HepG2 (cell line): ENCODE results near the gene C1QBP. TPM values are rescaled to one million over a fixed set of nuclear protein-coding genes. Genes with fewer than 3 reads are reported as not detected.

Experiments
- CBX5 ChIP-seq: sonication (generic); formaldehyde crosslinking; IDR thresholded peaks from 2 replicates; pipeline ENCODE4 v1.4.0; 2020; ENCODE audit warnings: missing genetic modification reagents, borderline replicate concordance
- HES4 ChIP-seq: sonication (generic); formaldehyde crosslinking; IDR thresholded peaks from 2 replicates; pipeline ENCODE4 v1.9.0; 2021; ENCODE audit warnings: mild to moderate bottlenecking, missing genetic modification reagents, borderline replicate concordance
- MEIS2 ChIP-seq: sonication (generic); formaldehyde crosslinking; IDR thresholded peaks from 2 replicates; pipeline ENCODE4 v1.9.0; 2021; ENCODE audit warnings: mild to moderate bottlenecking, missing genetic modification reagents
- NFE2 ChIP-seq: sonication (generic); formaldehyde crosslinking; IDR thresholded peaks from 2 replicates; pipeline ENCODE4 v1.4.0; 2020; ENCODE audit warnings: missing genetic modification reagents
- PAX8 ChIP-seq: sonication (generic); formaldehyde crosslinking; IDR thresholded peaks from 2 replicates; pipeline ENCODE4 v1.8.0; 2022; ENCODE audit warnings: mild to moderate bottlenecking, missing genetic modification reagents, borderline replicate concordance
- RXRA ChIP-seq: sonication (generic); formaldehyde crosslinking; IDR thresholded peaks from 2 replicates; pipeline ENCODE4 v1.5.1; 2020; ENCODE audit warnings: missing genetic modification reagents
- U2AF1 ChIP-seq: fragments of 200-400 bp; formaldehyde crosslinking; optimal IDR thresholded peaks from 2 replicates; pipeline ENCODE3; 2017; ENCODE audit warnings: mild to moderate bottlenecking, low read depth, low read length
- ZBTB21 ChIP-seq: sonication (generic); formaldehyde crosslinking; IDR thresholded peaks from 2 replicates; pipeline ENCODE4 v1.4.0; 2020; ENCODE audit warnings: missing genetic modification reagents
- ZNF234 ChIP-seq: sonication (generic); formaldehyde crosslinking; conservative IDR thresholded peaks from 2 replicates; pipeline ENCODE4 v1.5.1; 2020; ENCODE audit warnings: mild to moderate bottlenecking, missing genetic modification reagents
- ZNF556 ChIP-seq: sonication (generic); formaldehyde crosslinking; IDR thresholded peaks from 2 replicates; pipeline ENCODE4 v1.4.0; 2020; ENCODE audit warnings: mild to moderate bottlenecking, missing genetic modification reagents, borderline replicate concordance
- ZNF792 ChIP-seq: IDR thresholded peaks from 2 replicates; pipeline ENCODE4 v1.6.1; 2016
- polyA plus RNA-seq, 8 experiments: library from polyadenylated mRNA; depleted of rRNA in 3 of 8; stranded (reverse) in 7 of 8; unstranded in 1 of 8; fragments of >200 nt; fragmentation: Illumina TruSeq in 4 of 8; extraction: Trizol in 4 of 8; gene quantifications; 2 replicates each; pipeline versions ENCODE4 v1.2.1 to v1.2.3, GENCODE V29; 2011 to 2016; ENCODE audit warnings: low read depth in 4 of 8, missing spikeins in 1 of 8, mixed read lengths in 1 of 8; ENCODE audit not compliant: insufficient read depth in 1 of 8
- total RNA-seq, 5 experiments: library from RNA; depleted of rRNA; stranded (reverse); fragments of >200 nt; fragmentation: Illumina TruSeq; extraction: Trizol; gene quantifications; 2 replicates each; pipeline ENCODE4 v1.2.3, GENCODE V29; 2016; ENCODE audit warnings: low read depth in 1 of 5
- TF ChIP-seq, protein P1 (sequence below), 2 experiments: fragments of 450-650 bp in 1 of 2; sonication (generic) in 1 of 2; formaldehyde crosslinking in 1 of 2; IDR thresholded peaks; 2 replicates each; pipeline versions ENCODE4 v1.6.1 to v1.8.0; 2016 to 2022; ENCODE audit warnings: antibody characterized with exemption in 1 of 2, mild to moderate bottlenecking in 1 of 2, missing genetic modification reagents in 1 of 2
- TF ChIP-seq, protein P2 (sequence below): sonication (generic); formaldehyde crosslinking; IDR thresholded peaks from 2 replicates; pipeline ENCODE4 v1.4.0; 2020; ENCODE audit warnings: missing genetic modification reagents
- TF ChIP-seq, protein P3 (sequence below): sonication (generic); formaldehyde crosslinking; IDR thresholded peaks from 2 replicates; pipeline ENCODE4 v1.5.1; 2020; ENCODE audit warnings: missing genetic modification reagents, mild to moderate bottlenecking, borderline replicate concordance
- TF ChIP-seq, protein P4 (sequence below): sonication (generic); formaldehyde crosslinking; conservative IDR thresholded peaks from 2 replicates; pipeline ENCODE4 v1.4.0; 2020; ENCODE audit warnings: missing genetic modification reagents

Gene C1QBP
- total and polyA plus RNA-seq, 2 of the 13 experiments (the other 11 are each of a cell fraction or from before 2014, with no cell fraction given) = 219 to 680 TPM

DNA sequence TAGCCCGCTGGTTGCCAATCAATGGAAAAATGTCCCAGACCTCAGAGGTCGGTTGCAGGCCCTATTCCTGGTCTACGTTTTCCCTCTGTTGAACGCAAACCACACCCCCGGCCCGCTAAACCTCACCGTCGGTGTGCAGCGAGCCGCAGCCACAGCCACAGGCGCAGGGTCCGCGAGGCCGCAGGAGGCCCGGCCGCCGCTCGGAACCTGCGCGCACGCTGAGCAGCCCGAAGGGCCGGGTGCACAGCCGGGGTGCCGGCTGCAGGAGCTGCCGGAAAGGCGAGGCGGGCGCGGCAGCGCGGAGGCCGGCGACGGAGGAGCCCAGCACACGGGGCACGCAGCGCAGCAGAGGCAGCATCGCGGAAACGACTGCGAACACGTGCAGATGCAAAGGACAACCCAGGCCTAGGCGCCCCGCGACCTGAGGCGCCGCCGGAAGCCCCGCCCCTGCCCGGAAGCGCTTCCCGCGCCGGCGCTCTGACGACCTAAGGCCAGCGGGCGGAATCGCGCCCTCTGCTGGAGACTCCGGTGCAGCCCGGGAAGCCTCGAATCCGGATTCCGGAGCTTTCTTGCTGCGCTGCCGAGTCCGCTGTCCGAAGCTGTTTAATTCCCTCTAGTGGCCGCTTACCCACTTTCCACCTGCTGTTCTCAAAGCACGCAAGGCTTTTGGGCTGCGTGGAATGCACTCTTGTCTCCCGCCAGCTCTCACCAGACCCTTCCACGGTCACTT, at the start of gene C1QBP (continued):
- TF ChIP-seq, protein P1, sequence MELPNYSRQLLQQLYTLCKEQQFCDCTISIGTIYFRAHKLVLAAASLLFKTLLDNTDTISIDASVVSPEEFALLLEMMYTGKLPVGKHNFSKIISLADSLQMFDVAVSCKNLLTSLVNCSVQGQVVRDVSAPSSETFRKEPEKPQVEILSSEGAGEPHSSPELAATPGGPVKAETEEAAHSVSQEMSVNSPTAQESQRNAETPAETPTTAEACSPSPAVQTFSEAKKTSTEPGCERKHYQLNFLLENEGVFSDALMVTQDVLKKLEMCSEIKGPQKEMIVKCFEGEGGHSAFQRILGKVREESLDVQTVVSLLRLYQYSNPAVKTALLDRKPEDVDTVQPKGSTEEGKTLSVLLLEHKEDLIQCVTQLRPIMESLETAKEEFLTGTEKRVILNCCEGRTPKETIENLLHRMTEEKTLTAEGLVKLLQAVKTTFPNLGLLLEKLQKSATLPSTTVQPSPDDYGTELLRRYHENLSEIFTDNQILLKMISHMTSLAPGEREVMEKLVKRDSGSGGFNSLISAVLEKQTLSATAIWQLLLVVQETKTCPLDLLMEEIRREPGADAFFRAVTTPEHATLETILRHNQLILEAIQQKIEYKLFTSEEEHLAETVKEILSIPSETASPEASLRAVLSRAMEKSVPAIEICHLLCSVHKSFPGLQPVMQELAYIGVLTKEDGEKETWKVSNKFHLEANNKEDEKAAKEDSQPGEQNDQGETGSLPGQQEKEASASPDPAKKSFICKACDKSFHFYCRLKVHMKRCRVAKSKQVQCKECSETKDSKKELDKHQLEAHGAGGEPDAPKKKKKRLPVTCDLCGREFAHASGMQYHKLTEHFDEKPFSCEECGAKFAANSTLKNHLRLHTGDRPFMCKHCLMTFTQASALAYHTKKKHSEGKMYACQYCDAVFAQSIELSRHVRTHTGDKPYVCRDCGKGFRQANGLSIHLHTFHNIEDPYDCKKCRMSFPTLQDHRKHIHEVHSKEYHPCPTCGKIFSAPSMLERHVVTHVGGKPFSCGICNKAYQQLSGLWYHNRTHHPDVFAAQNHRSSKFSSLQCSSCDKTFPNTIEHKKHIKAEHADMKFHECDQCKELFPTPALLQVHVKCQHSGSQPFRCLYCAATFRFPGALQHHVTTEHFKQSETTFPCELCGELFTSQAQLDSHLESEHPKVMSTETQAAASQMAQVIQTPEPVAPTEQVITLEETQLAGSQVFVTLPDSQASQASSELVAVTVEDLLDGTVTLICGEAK (IDR thresholded peaks at IDR 0.05) = no peak
- TF ChIP-seq, protein P1 (CRISPR knock-in tag; IDR thresholded peaks at IDR 0.05) = peak; percentile 82; the same call in 1 of the 2 replicates
- TF ChIP-seq MEIS2 (CRISPR knock-in tag) (peak; percentile 67), ZBTB21 (CRISPR knock-in tag) (no peak), PAX8 (peak; percentile 98; the same call in 1 of the 2 replicates), U2AF1 (peak; percentile 51), CBX5 (CRISPR knock-in tag) (peak; percentile 51; the same call in 1 of the 2 replicates), HES4 (CRISPR knock-in tag) (peak; percentile 94), ZNF792 (peak; percentile 43; the same call in 1 of the 2 replicates), NFE2 (CRISPR knock-in tag) (no peak), RXRA (CRISPR knock-in tag) (peak; percentile 76), ZNF234 (peak; percentile 56; the same call in 1 of the 2 replicates), ZNF556 (CRISPR knock-in tag) (peak; percentile 93; the same call in 1 of the 2 replicates)
- TF ChIP-seq, protein P2, sequence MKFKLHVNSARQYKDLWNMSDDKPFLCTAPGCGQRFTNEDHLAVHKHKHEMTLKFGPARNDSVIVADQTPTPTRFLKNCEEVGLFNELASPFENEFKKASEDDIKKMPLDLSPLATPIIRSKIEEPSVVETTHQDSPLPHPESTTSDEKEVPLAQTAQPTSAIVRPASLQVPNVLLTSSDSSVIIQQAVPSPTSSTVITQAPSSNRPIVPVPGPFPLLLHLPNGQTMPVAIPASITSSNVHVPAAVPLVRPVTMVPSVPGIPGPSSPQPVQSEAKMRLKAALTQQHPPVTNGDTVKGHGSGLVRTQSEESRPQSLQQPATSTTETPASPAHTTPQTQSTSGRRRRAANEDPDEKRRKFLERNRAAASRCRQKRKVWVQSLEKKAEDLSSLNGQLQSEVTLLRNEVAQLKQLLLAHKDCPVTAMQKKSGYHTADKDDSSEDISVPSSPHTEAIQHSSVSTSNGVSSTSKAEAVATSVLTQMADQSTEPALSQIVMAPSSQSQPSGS (CRISPR knock-in tag) = peak; percentile 69
- TF ChIP-seq, protein P3, sequence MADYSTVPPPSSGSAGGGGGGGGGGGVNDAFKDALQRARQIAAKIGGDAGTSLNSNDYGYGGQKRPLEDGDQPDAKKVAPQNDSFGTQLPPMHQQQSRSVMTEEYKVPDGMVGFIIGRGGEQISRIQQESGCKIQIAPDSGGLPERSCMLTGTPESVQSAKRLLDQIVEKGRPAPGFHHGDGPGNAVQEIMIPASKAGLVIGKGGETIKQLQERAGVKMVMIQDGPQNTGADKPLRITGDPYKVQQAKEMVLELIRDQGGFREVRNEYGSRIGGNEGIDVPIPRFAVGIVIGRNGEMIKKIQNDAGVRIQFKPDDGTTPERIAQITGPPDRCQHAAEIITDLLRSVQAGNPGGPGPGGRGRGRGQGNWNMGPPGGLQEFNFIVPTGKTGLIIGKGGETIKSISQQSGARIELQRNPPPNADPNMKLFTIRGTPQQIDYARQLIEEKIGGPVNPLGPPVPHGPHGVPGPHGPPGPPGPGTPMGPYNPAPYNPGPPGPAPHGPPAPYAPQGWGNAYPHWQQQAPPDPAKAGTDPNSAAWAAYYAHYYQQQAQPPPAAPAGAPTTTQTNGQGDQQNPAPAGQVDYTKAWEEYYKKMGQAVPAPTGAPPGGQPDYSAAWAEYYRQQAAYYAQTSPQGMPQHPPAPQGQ (CRISPR knock-in tag) = no peak
- TF ChIP-seq, protein P4, sequence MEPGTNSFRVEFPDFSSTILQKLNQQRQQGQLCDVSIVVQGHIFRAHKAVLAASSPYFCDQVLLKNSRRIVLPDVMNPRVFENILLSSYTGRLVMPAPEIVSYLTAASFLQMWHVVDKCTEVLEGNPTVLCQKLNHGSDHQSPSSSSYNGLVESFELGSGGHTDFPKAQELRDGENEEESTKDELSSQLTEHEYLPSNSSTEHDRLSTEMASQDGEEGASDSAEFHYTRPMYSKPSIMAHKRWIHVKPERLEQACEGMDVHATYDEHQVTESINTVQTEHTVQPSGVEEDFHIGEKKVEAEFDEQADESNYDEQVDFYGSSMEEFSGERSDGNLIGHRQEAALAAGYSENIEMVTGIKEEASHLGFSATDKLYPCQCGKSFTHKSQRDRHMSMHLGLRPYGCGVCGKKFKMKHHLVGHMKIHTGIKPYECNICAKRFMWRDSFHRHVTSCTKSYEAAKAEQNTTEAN (CRISPR knock-in tag) = peak; percentile 77
